Measurements from ENCODE around the gene MGA.

GRCh38 chr15:41661078-41661517 is 893 bp downstream of the MGA start:
- TF ChIP-seq CTCF (IDR thresholded peaks at IDR 0.05), result no peak
- no peak for TF ChIP-seq NFATC4 (CRISPR knock-in tag; IDR thresholded peaks at IDR 0.05)
- TF ChIP-seq ELF4 (CRISPR knock-in tag; IDR thresholded peaks at IDR 0.05; ENCODE audit: low read depth), result no peak
- TF ChIP-seq ATF2 (CRISPR knock-in tag; IDR thresholded peaks at IDR 0.05; ENCODE audit: borderline replicate concordance, low read depth), result no peak
- no peak for TF ChIP-seq MAX (CRISPR knock-in tag; IDR thresholded peaks at IDR 0.05)
- no peak for TF ChIP-seq HMGXB4 (CRISPR knock-in tag; IDR thresholded peaks at IDR 0.05)
- TF ChIP-seq ZNF138 (CRISPR knock-in tag; conservative IDR thresholded peaks at IDR 0.05), result no peak
- no peak for TF ChIP-seq ZNF281 (CRISPR knock-in tag; IDR thresholded peaks at IDR 0.05)
- no peak for TF ChIP-seq EMX1 (CRISPR knock-in tag; IDR thresholded peaks at IDR 0.05)
- no peak for TF ChIP-seq SP1 (CRISPR knock-in tag; conservative IDR thresholded peaks at IDR 0.05)
- no peak for TF ChIP-seq ATF1 (CRISPR knock-in tag; IDR thresholded peaks at IDR 0.05)

All from WTC11 (cell line).